AG04450 (cell line): ENCODE measurements around the gene BIRC6. TPM values are rescaled to one million over a fixed set of nuclear protein-coding genes. Genes with fewer than 3 reads are reported as not detected.
"Not testable (repeated sequence)": the region's sequence is repeated elsewhere in the genome, so short reads cannot be mapped to it uniquely, and the experiment has no call there.

Experiments
- CTCF ChIA-PET: fragments of 300-600, 350-600 bp; formaldehyde crosslinking; extraction: SDS; loops from one replicate; lab custom pipeline; 2022; ENCODE audit warnings: antibody characterized with exemption, inconsistent platforms; lab: Charles Lee
- POLR2A ChIA-PET: fragments of 350-600 bp; formaldehyde crosslinking; extraction: SDS; loops from one replicate; lab custom pipeline; 2021; ENCODE audit warnings: antibody characterized with exemption, inconsistent platforms; lab: Yijun Ruan, JAX
- DNase-seq: peaks from one replicate; pipeline ENCODE4 v3.0.0-alpha.2; 2011; ENCODE audit warnings: low read depth, low spot score
- H3K27ac ChIP-seq: one replicate; pipeline ENCODE4 v1.5.1; 2012; ENCODE audit warnings: low read depth, low read length, control low read depth
- H3K27me3 ChIP-seq: one replicate; pipeline ENCODE4 v1.6.0; 2012; ENCODE audit warnings: low read length; ENCODE audit not compliant: control insufficient read depth, insufficient read depth
- H3K4me3 ChIP-seq: 2 replicates; pipeline ENCODE4 v1.5.1; 2011; ENCODE audit warnings: mild to moderate bottlenecking, low read depth, low read length, control low read depth
- H3K9me3 ChIP-seq: 2 replicates; pipeline ENCODE4 v1.5.1; 2012; ENCODE audit warnings: low read length; ENCODE audit not compliant: control insufficient read depth, insufficient read depth
- CTCF ChIP-seq: IDR thresholded peaks from 2 replicates; pipeline ENCODE4 v1.5.1; 2011; ENCODE audit warnings: low read depth, low read length, control low read depth, inconsistent platforms
- polyA plus RNA-seq: library from polyadenylated mRNA; depleted of rRNA; stranded (reverse); fragments of >200 nt; gene quantifications from 2 replicates; pipeline ENCODE4 v1.2.3, GENCODE V29; 2011

The BIRC6 gene
- polyA plus RNA-seq, 1 experiment, result 86.3 TPM

GRCh38 chr2:32330136-32330535, 26.7 kb upstream of the BIRC6 start:
- ChIA-PET POLR2A (no interaction called here), CTCF (no interaction called here)
- H3K4me3 ChIP-seq, result no peak overlapping the region
- TF ChIP-seq CTCF, result no peak
- no peaks in the 10 kb centered on the region for H3K9me3 ChIP-seq
- no peaks in the 10 kb centered on the region for H3K27me3 ChIP-seq
- no peak for DNase-seq
- H3K27ac ChIP-seq, result no peak overlapping the region

- Histone ChIP-seq H3K9me3 (no peaks in the 10 kb centered on the region), H3K4me3 (no peak overlapping the region), H3K27ac (no peak overlapping the region), H3K27me3 (no peaks in the 10 kb centered on the region)
- ChIA-PET POLR2A (no interaction called here), CTCF (no interaction called here)
- TF ChIP-seq CTCF, result no peak
- DNase-seq, result no peak
Measured at GRCh38 chr2:32342801-32343200, 14.0 kb upstream of the BIRC6 start.

GRCh38 chr2:32350797-32351196, 6.0 kb upstream of the BIRC6 start:
- H3K27me3 ChIP-seq, H3K4me3 ChIP-seq, CTCF ChIA-PET, H3K9me3 ChIP-seq, DNase-seq, H3K27ac ChIP-seq, POLR2A ChIA-PET: not testable (repeated sequence)

GRCh38 chr2:32355976-32356680, 695 bp upstream of the BIRC6 start:
- TF ChIP-seq CTCF, result no peak
- ChIA-PET CTCF (interaction anchor here (0.7 kb wide), 1 partner anchor 63 kb away, joined by 6 read pairs; no protein-coding TSS in a partner anchor), POLR2A (interaction anchor here (0.5 to 0.8 kb wide), 3 partner anchors 8 to 67 kb away, joined by 3 to 4 read pairs (median 3); no protein-coding TSS in a partner anchor)
- no peak for DNase-seq
- Histone ChIP-seq H3K4me3 (peak overlapping the region; percentile 95), H3K27ac (peak overlapping the region; percentile 95), H3K9me3 (no peaks in the 10 kb centered on the region; the same call in 1 of the 2 replicates), H3K27me3 (no peaks in the 10 kb centered on the region)

GRCh38 chr2:32357318-32358110, 691 bp downstream of the BIRC6 start:
- Histone ChIP-seq H3K27me3 (no peaks in the 10 kb centered on the region), H3K27ac (peak overlapping the region; percentile 91), H3K4me3 (peak overlapping the region; percentile 95), H3K9me3 (no peaks in the 10 kb centered on the region; the same call in 1 of the 2 replicates)
- ChIA-PET CTCF (no interaction called here), POLR2A (no interaction called here)
- no peak for DNase-seq
- no peak for TF ChIP-seq CTCF
